Muscle layer of colon (tissue), 2 donors: ENCODE results near the gene MDGA2.

Experiments used
- H3K27ac ChIP-seq: one replicate; pipeline ENCODE4 v1.7.0; 2013; ENCODE audit warnings: low read depth, mild to moderate bottlenecking, low read length, moderate library complexity
- H3K27me3 ChIP-seq, 2 donors: one replicate each; pipeline ENCODE4 v1.7.0; 2013; ENCODE audit warnings: low read length in 2 of 2, mild to moderate bottlenecking in 2 of 2; ENCODE audit not compliant: insufficient read depth in 2 of 2, control insufficient read depth in 1 of 2
- H3K36me3 ChIP-seq: one replicate; pipeline ENCODE4 v1.7.0; 2013; ENCODE audit warnings: mild to moderate bottlenecking, low read length; ENCODE audit not compliant: insufficient read depth
- H3K4me1 ChIP-seq: one replicate; pipeline ENCODE4 v1.7.0; 2013; ENCODE audit warnings: mild to moderate bottlenecking, low read length; ENCODE audit not compliant: insufficient read depth
- H3K4me3 ChIP-seq, 2 donors: one replicate each; pipeline ENCODE4 v1.7.0; 2013; ENCODE audit warnings: low read length in 2 of 2, low read depth in 1 of 2, mild to moderate bottlenecking in 1 of 2, moderate library complexity in 1 of 2
- H3K9ac ChIP-seq: one replicate; pipeline ENCODE4 v1.7.0; 2013; ENCODE audit warnings: low read length
- H3K9me3 ChIP-seq: one replicate; pipeline ENCODE4 v1.7.0; 2013; ENCODE audit warnings: mild to moderate bottlenecking, low read length
- donor health status: abdominal sarcoma.
- donor health status: Adenocarcinoma of cecum.

The MDGA2 gene

GRCh38 chr14:47539031-47539461, 136.4 kb downstream of the MDGA2 start:
- H3K9me3 ChIP-seq: no peaks in the 10 kb centered on the region
- no peaks in the 10 kb centered on the region for H3K4me1 ChIP-seq
- no peak overlapping the region for H3K9ac ChIP-seq
- no peak overlapping the region for H3K27ac ChIP-seq
- H3K4me3 ChIP-seq: no peak overlapping the region
- no peaks in the 10 kb centered on the region for H3K36me3 ChIP-seq
- H3K27me3 ChIP-seq: no peaks in the 10 kb centered on the region

GRCh38 chr14:47536341-47536740, 139.1 kb downstream of the MDGA2 start:
- no peaks in the 10 kb centered on the region for H3K27me3 ChIP-seq
- H3K9me3 ChIP-seq: no peaks in the 10 kb centered on the region

GRCh38 chr14:47526591-47527244, 148.7 kb downstream of the MDGA2 start:
- Histone ChIP-seq H3K27me3 (no peaks in the 10 kb centered on the region), H3K9me3 (no peaks in the 10 kb centered on the region), H3K36me3 (no peaks in the 10 kb centered on the region), H3K4me1 (no peaks in the 10 kb centered on the region), H3K4me3 (no peak overlapping the region), H3K9ac (no peak overlapping the region), H3K27ac (no peak overlapping the region)

More at GRCh38 chr14:47536341-47536740, 139.1 kb downstream of the MDGA2 start:
- no peak overlapping the region for H3K9ac ChIP-seq
- H3K27ac ChIP-seq: no peak overlapping the region
- H3K4me3 ChIP-seq: no peak overlapping the region
- no peaks in the 10 kb centered on the region for H3K4me1 ChIP-seq
- H3K36me3 ChIP-seq: no peaks in the 10 kb centered on the region

- Histone ChIP-seq H3K27me3 (no peaks in the 10 kb centered on the region), H3K36me3 (no peaks in the 10 kb centered on the region)
Measured at GRCh38 chr14:47524524-47524923, 150.9 kb downstream of the MDGA2 start.

GRCh38 chr14:47520382-47520781, 155.0 kb downstream of the MDGA2 start:
- Histone ChIP-seq H3K9me3 (no peaks in the 10 kb centered on the region), H3K27me3 (no peaks in the 10 kb centered on the region)

More at GRCh38 chr14:47524524-47524923, 150.9 kb downstream of the MDGA2 start:
- no peaks in the 10 kb centered on the region for H3K9me3 ChIP-seq
- H3K9ac ChIP-seq: no peak overlapping the region
- H3K4me3 ChIP-seq: no peak overlapping the region
- H3K27ac ChIP-seq: no peak overlapping the region
- H3K4me1 ChIP-seq: no peaks in the 10 kb centered on the region

GRCh38 chr14:47511829-47512228, 163.6 kb downstream of the MDGA2 start:
- Histone ChIP-seq H3K27me3 (no peaks in the 10 kb centered on the region), H3K36me3 (no peaks in the 10 kb centered on the region), H3K4me1 (no peaks in the 10 kb centered on the region), H3K4me3 (no peak overlapping the region), H3K9me3 (no peaks in the 10 kb centered on the region), H3K9ac (no peak overlapping the region), H3K27ac (no peak overlapping the region)

More at GRCh38 chr14:47520382-47520781, 155.0 kb downstream of the MDGA2 start:
- H3K36me3 ChIP-seq: no peaks in the 10 kb centered on the region
- no peak overlapping the region for H3K27ac ChIP-seq
- no peak overlapping the region for H3K9ac ChIP-seq
- H3K4me3 ChIP-seq: no peak overlapping the region
- no peaks in the 10 kb centered on the region for H3K4me1 ChIP-seq

- no peaks in the 10 kb centered on the region for H3K4me1 ChIP-seq
- no peaks in the 10 kb centered on the region for H3K36me3 ChIP-seq
- H3K4me3 ChIP-seq: no peak overlapping the region
- no peak overlapping the region for H3K9ac ChIP-seq
- no peak overlapping the region for H3K27ac ChIP-seq
- H3K9me3 ChIP-seq: no peaks in the 10 kb centered on the region
- no peaks in the 10 kb centered on the region for H3K27me3 ChIP-seq
Measured at GRCh38 chr14:47509957-47510356, 165.4 kb downstream of the MDGA2 start.

- Histone ChIP-seq H3K9me3 (no peaks in the 10 kb centered on the region), H3K27me3 (no peaks in the 10 kb centered on the region), H3K27ac (no peak overlapping the region), H3K4me3 (no peak overlapping the region), H3K4me1 (no peaks in the 10 kb centered on the region), H3K36me3 (no peaks in the 10 kb centered on the region), H3K9ac (no peak overlapping the region)
Measured at GRCh38 chr14:47507861-47508260, 167.5 kb downstream of the MDGA2 start.

GRCh38 chr14:47500369-47500768, 175.0 kb downstream of the MDGA2 start:
- Histone ChIP-seq H3K4me3 (no peak overlapping the region), H3K9ac (no peak overlapping the region), H3K4me1 (no peaks in the 10 kb centered on the region), H3K27me3 (no peaks in the 10 kb centered on the region), H3K27ac (no peak overlapping the region), H3K36me3 (no peaks in the 10 kb centered on the region), H3K9me3 (no peaks in the 10 kb centered on the region)

GRCh38 chr14:47490766-47491165, 184.6 kb downstream of the MDGA2 start:
- H3K9ac ChIP-seq: no peak overlapping the region
- no peaks in the 10 kb centered on the region for H3K4me1 ChIP-seq
- H3K9me3 ChIP-seq: no peaks in the 10 kb centered on the region
- H3K27ac ChIP-seq: no peak overlapping the region
- H3K27me3 ChIP-seq: no peaks in the 10 kb centered on the region
- no peaks in the 10 kb centered on the region for H3K36me3 ChIP-seq
- H3K4me3 ChIP-seq: no peak overlapping the region

- H3K4me3 ChIP-seq: no peak overlapping the region
- no peak overlapping the region for H3K27ac ChIP-seq
- no peaks in the 10 kb centered on the region for H3K4me1 ChIP-seq
- H3K36me3 ChIP-seq: no peaks in the 10 kb centered on the region
- no peak overlapping the region for H3K9ac ChIP-seq
- no peaks in the 10 kb centered on the region for H3K9me3 ChIP-seq
- no peaks in the 10 kb centered on the region for H3K27me3 ChIP-seq
Measured at GRCh38 chr14:47490353-47490752, 185.1 kb downstream of the MDGA2 start.

- no peaks in the 10 kb centered on the region for H3K4me1 ChIP-seq
- H3K9ac ChIP-seq: no peak overlapping the region
- no peak overlapping the region for H3K27ac ChIP-seq
- H3K36me3 ChIP-seq: no peaks in the 10 kb centered on the region
- no peaks in the 10 kb centered on the region for H3K9me3 ChIP-seq
- no peaks in the 10 kb centered on the region for H3K27me3 ChIP-seq
- no peak overlapping the region for H3K4me3 ChIP-seq
Measured at GRCh38 chr14:47485421-47485820, 190.0 kb downstream of the MDGA2 start.
